Activated CD4-positive, alpha-beta T cell treated with anti-CD3 and anti-CD28 coated beads for 36 hours (primary cell): ENCODE measurements around the gene TGOLN2. TPM values are rescaled to one million over a fixed set of nuclear protein-coding genes. Genes with fewer than 3 reads are reported as not detected.

Experiments used
- ATAC-seq: fragments of 200-7000 bp; cut with Tn5 transposase; one replicate; pipeline ENCODE4 v1.10.0; 2021; ENCODE audit warnings: mild to moderate bottlenecking, moderate library complexity
- CTCF ChIA-PET: fragments of 350-600 bp; sonication (Branson Sonifier 250); formaldehyde crosslinking; loops from one replicate; lab custom pipeline; 2021; ENCODE audit warnings: antibody characterized with exemption; lab: Charles Lee
- POLR2A ChIA-PET: fragments of 350-600 bp; sonication (Branson Sonifier 250); formaldehyde crosslinking; loops from one replicate; lab custom pipeline; 2021; ENCODE audit warnings: antibody characterized with exemption, inconsistent platforms; lab: Charles Lee
- DNase-seq: peaks from one replicate; pipeline ENCODE4 v3.0.0-alpha.2; 2020
- H3K27ac Mint-ChIP-seq: one replicate; pipeline ENCODE4 v1.8.0; 2021; ENCODE audit warnings: mixed read lengths
- H3K27me3 Mint-ChIP-seq: one replicate; pipeline ENCODE4 v1.8.0; 2021; ENCODE audit warnings: mixed read lengths
- H3K36me3 Mint-ChIP-seq: one replicate; pipeline ENCODE4 v1.8.0; 2021; ENCODE audit warnings: low read depth, mixed read lengths
- H3K4me1 Mint-ChIP-seq: one replicate; pipeline ENCODE4 v1.8.0; 2021; ENCODE audit warnings: mixed read lengths
- H3K4me3 Mint-ChIP-seq: one replicate; pipeline ENCODE4 v1.8.0; 2021; ENCODE audit warnings: mild to moderate bottlenecking, moderate library complexity, mixed read lengths
- H3K9me3 Mint-ChIP-seq: one replicate; pipeline ENCODE4 v1.8.0; 2021; ENCODE audit warnings: low read depth, mixed read lengths
- intact Hi-C, 2 experiments: fragments of 100-400 bp; cut with DNase I in 1 of 2; cut with micrococcal nuclease in 1 of 2; formaldehyde crosslinking; loops; one replicate each; pipeline versions ENCODE4 v1.14.2 to v1.15.1; 2022 to 2024; cut with DNase I, micrococcal nuclease
- total RNA-seq, 2 experiments: library from RNA; stranded (reverse); gene quantifications; one replicate each; pipeline ENCODE4 v1.2.3, GENCODE V29; 2021

Gene TGOLN2
- total RNA-seq, 2 experiments from 2014 or later: 84.0 to 90.4 TPM

GRCh38 chr2:85283641-85284040 is 44.1 kb downstream of the TGOLN2 start:
- ChIA-PET POLR2A (no interaction called here), CTCF (interaction anchor here (0.7 to 3.0 kb wide), 5 partner anchors 11 to 357 kb away, joined by 3 to 12 read pairs (median 3); no protein-coding TSS in a partner anchor)
- Mint-ChIP-seq H3K27ac (no peak overlapping the region), H3K36me3 (no peaks in the 10 kb centered on the region), H3K4me1 (peaks cover 9% of the 10 kb centered on the region), H3K4me3 (no peak overlapping the region), H3K9me3 (no peaks in the 10 kb centered on the region), H3K27me3 (no peaks in the 10 kb centered on the region)
- DNase-seq (no peak), ATAC-seq (no peak)
- intact Hi-C loops: loop anchor here in 1 of 2 experiments (2.0 to 10.0 kb wide), 2 partner anchors 217 to 789 kb away; no protein-coding TSS in a partner anchor

- Mint-ChIP-seq H3K27me3 (no peaks in the 10 kb centered on the region), H3K4me1 (peaks cover 9% of the 10 kb centered on the region), H3K27ac (no peak overlapping the region), H3K9me3 (no peaks in the 10 kb centered on the region), H3K4me3 (no peak overlapping the region), H3K36me3 (no peaks in the 10 kb centered on the region)
- POLR2A ChIA-PET: no interaction called here
- ATAC-seq: no peak
- CTCF ChIA-PET: interaction anchor here (0.8 to 3.0 kb wide), 4 partner anchors 10 to 357 kb away, joined by 3 to 12 read pairs (median 4); no protein-coding TSS in a partner anchor
- intact Hi-C loops: loop anchor here in 1 of 2 experiments (10.0 kb wide), 1 partner anchor 788 kb away; no protein-coding TSS in a partner anchor
- no peak for DNase-seq
These were observed 44.9 kb downstream of the TGOLN2 start for GRCh38 chr2:85282914-85283313.

GRCh38 chr2:85281553-85281952 is 46.2 kb downstream of the TGOLN2 start:
- ChIA-PET CTCF (no interaction called here), POLR2A (no interaction called here)
- DNase-seq (no peak), ATAC-seq (no peak)
- Mint-ChIP-seq H3K36me3 (no peaks in the 10 kb centered on the region), H3K4me1 (peaks cover 3% of the 10 kb centered on the region), H3K27me3 (no peaks in the 10 kb centered on the region), H3K27ac (no peak overlapping the region), H3K4me3 (no peak overlapping the region), H3K9me3 (no peaks in the 10 kb centered on the region)
- intact Hi-C loops: loop anchor here in 1 of 2 experiments (10.0 kb wide), 1 partner anchor 787 kb away; no protein-coding TSS in a partner anchor

GRCh38 chr2:85278361-85278760 is 49.4 kb downstream of the TGOLN2 start:
- Mint-ChIP-seq H3K27me3 (no peaks in the 10 kb centered on the region), H3K4me1 (no peaks in the 10 kb centered on the region), H3K27ac (no peak overlapping the region), H3K36me3 (no peaks in the 10 kb centered on the region), H3K9me3 (no peaks in the 10 kb centered on the region), H3K4me3 (no peak overlapping the region)
- ChIA-PET CTCF (interaction anchor here (0.8 kb wide), 1 partner anchor 144 kb away, joined by 4 read pairs; no protein-coding TSS in a partner anchor), POLR2A (no interaction called here)
- DNase-seq (no peak), ATAC-seq (no peak)
- intact Hi-C loops: no loop called here

GRCh38 chr2:85277416-85278158 is 50.2 kb downstream of the TGOLN2 start:
- Mint-ChIP-seq H3K27me3 (no peaks in the 10 kb centered on the region), H3K36me3 (no peaks in the 10 kb centered on the region), H3K4me3 (no peak overlapping the region), H3K27ac (no peak overlapping the region), H3K4me1 (no peaks in the 10 kb centered on the region), H3K9me3 (no peaks in the 10 kb centered on the region)
- ChIA-PET CTCF (interaction anchor here (0.8 kb wide), 1 partner anchor 143 kb away, joined by 4 read pairs; no protein-coding TSS in a partner anchor), POLR2A (no interaction called here)
- DNase-seq (no peak), ATAC-seq (no peak)
- intact Hi-C loops: no loop called here

GRCh38 chr2:85276571-85277118 is 51.1 kb downstream of the TGOLN2 start:
- Mint-ChIP-seq H3K27me3 (no peaks in the 10 kb centered on the region), H3K27ac (no peak overlapping the region), H3K4me3 (no peak overlapping the region), H3K9me3 (no peaks in the 10 kb centered on the region), H3K4me1 (no peaks in the 10 kb centered on the region), H3K36me3 (no peaks in the 10 kb centered on the region)
- DNase-seq: no peak
- intact Hi-C loops: no loop called here
- ChIA-PET POLR2A (no interaction called here), CTCF (interaction anchor here (1.6 kb wide), 1 partner anchor 8 kb away, joined by 4 read pairs; no protein-coding TSS in a partner anchor)
- ATAC-seq: no peak

GRCh38 chr2:85275984-85276540 is 51.7 kb downstream of the TGOLN2 start:
- Mint-ChIP-seq H3K36me3 (no peaks in the 10 kb centered on the region), H3K27ac (no peak overlapping the region), H3K9me3 (no peaks in the 10 kb centered on the region), H3K4me1 (no peaks in the 10 kb centered on the region), H3K27me3 (no peaks in the 10 kb centered on the region), H3K4me3 (no peak overlapping the region)
- ChIA-PET POLR2A (no interaction called here), CTCF (interaction anchor here (1.6 kb wide), 1 partner anchor 9 kb away, joined by 4 read pairs; no protein-coding TSS in a partner anchor)
- DNase-seq (no peak), ATAC-seq (no peak)
- intact Hi-C loops: no loop called here

GRCh38 chr2:85273738-85274731 is 53.8 kb downstream of the TGOLN2 start:
- ChIA-PET CTCF (interaction anchor here (0.9 to 1.4 kb wide), 3 partner anchors 8 to 26 kb away, joined by 3 to 6 read pairs (median 3); no protein-coding TSS in a partner anchor), POLR2A (no interaction called here)
- Mint-ChIP-seq H3K4me1 (no peaks in the 10 kb centered on the region), H3K27me3 (no peaks in the 10 kb centered on the region), H3K36me3 (no peaks in the 10 kb centered on the region), H3K4me3 (no peak overlapping the region), H3K9me3 (no peaks in the 10 kb centered on the region), H3K27ac (no peak overlapping the region)
- DNase-seq (peak; percentile 29), ATAC-seq (no peak)
- intact Hi-C loops: no loop called here

- POLR2A ChIA-PET: no interaction called here
- H3K27ac Mint-ChIP-seq: no peak overlapping the region
- no peaks in the 10 kb centered on the region for H3K4me1 Mint-ChIP-seq
- no peaks in the 10 kb centered on the region for H3K9me3 Mint-ChIP-seq
- no peaks in the 10 kb centered on the region for H3K36me3 Mint-ChIP-seq
- H3K27me3 Mint-ChIP-seq: no peaks in the 10 kb centered on the region
- no peak overlapping the region for H3K4me3 Mint-ChIP-seq
- no peak for ATAC-seq
- DNase-seq: no peak
- intact Hi-C loops: no loop called here
- CTCF ChIA-PET: interaction anchor here (1.1 to 4.4 kb wide), 4 partner anchors 11 to 28 kb away, joined by 3 to 19 read pairs (median 4); no protein-coding TSS in a partner anchor
These were observed 55.4 kb downstream of the TGOLN2 start for GRCh38 chr2:85272357-85272756.

- Mint-ChIP-seq H3K27ac (no peak overlapping the region), H3K4me3 (no peak overlapping the region), H3K36me3 (no peaks in the 10 kb centered on the region), H3K27me3 (no peaks in the 10 kb centered on the region), H3K9me3 (no peaks in the 10 kb centered on the region), H3K4me1 (no peaks in the 10 kb centered on the region)
- DNase-seq (no peak), ATAC-seq (no peak)
- POLR2A ChIA-PET: no interaction called here
- intact Hi-C loops: no loop called here
- CTCF ChIA-PET: interaction anchor here (0.7 to 8.3 kb wide), 3 partner anchors 15 to 84 kb away, joined by 3 to 94 read pairs (median 19); no protein-coding TSS in a partner anchor
These were observed 57.8 kb downstream of the TGOLN2 start for GRCh38 chr2:85269959-85270358.
